ENCODE data around the gene SERPINA9.
"Not testable (repeated sequence)": the region's sequence is repeated elsewhere in the genome, so short reads cannot be mapped to it uniquely, and the experiment has no call there.

The SERPINA9 gene

GRCh38 chr14:94423453-94424056 lies 52.4 kb downstream of the SERPINA9 start:
- peak; percentile 3 for DNase-seq (ENCODE audit: low spot score)

GRCh38 chr14:94421316-94421715 lies 54.7 kb downstream of the SERPINA9 start:
- no peak for DNase-seq (ENCODE audit: low spot score)

- not testable (repeated sequence) for DNase-seq (ENCODE audit: low spot score)
These were observed 58.3 kb downstream of the SERPINA9 start for GRCh38 chr14:94417497-94418205.

Measured in CD4-positive, alpha-beta T cell treated with Interleukin-15 for 4 hours (primary cell).